Left kidney (tissue), 8 donors: Measurements from ENCODE around the gene MED13. TPM values are rescaled to one million over a fixed set of nuclear protein-coding genes. Genes with fewer than 3 reads are reported as not detected.

ENCODE experiments used
- DNase-seq: peaks from one replicate; pipeline ENCODE4 v3.0.0-alpha.2; 2013
- long read RNA-seq, 8 donors: transcript quantifications; one replicate each; lab custom pipeline, GENCODE V29; 2026
- polyA plus RNA-seq: library from polyadenylated mRNA; unstranded; fragments of 120-200 nt; gene quantifications from one replicate; pipeline ENCODE4 v1.2.1, GENCODE V29; 2013; ENCODE audit not compliant: insufficient read length

MED13 gene
- 56.2 TPM for polyA plus RNA-seq
- long read RNA-seq, donor 1, full-length matches to known transcripts = 3 of 3 reads
- long read RNA-seq, donor 1, partial matches to known transcripts = 0 of 3 reads
- long read RNA-seq, donor 1, other reads (novel, unspliced or antisense) = 0 of 3 reads
- long read RNA-seq, donor 2 = 0 reads
- long read RNA-seq, donor 3 = 0 reads
- long read RNA-seq, donor 4 = 0 reads
- long read RNA-seq, donor 5, partial matches to known transcripts = 0 of 1 reads
- long read RNA-seq, donor 5, other reads (novel, unspliced or antisense) = 0 of 1 reads
- long read RNA-seq, donor 6 = 0 reads
- long read RNA-seq, donor 7 = 0 reads
- long read RNA-seq, donor 8, full-length matches to known transcripts = 1 of 1 reads
- long read RNA-seq, donor 8, partial matches to known transcripts = 0 of 1 reads
- long read RNA-seq, donor 8, other reads (novel, unspliced or antisense) = 0 of 1 reads

- peak; percentile 40 for DNase-seq
These were observed at the start of gene MED13 for GRCh38 chr17:62064791-62065563. TSS of gene MED13 (minus strand) at chr17:62065278. CDS start at chr17:62065205, 73 bp downstream.

GRCh38 chr17:62112229-62112628 is 47.2 kb upstream of the MED13 start:
- no peak for DNase-seq

- no peak for DNase-seq
These were observed 46.6 kb upstream of the MED13 start for GRCh38 chr17:62111562-62112171.

- DNase-seq = no peak
These were observed 45.9 kb upstream of the MED13 start for GRCh38 chr17:62110923-62111484.

- DNase-seq = no peak
These were observed 44.8 kb upstream of the MED13 start for GRCh38 chr17:62109924-62110323.

GRCh38 chr17:62109378-62109902 is 44.4 kb upstream of the MED13 start:
- peak; percentile 20 for DNase-seq

GRCh38 chr17:62105861-62106260 is 40.8 kb upstream of the MED13 start:
- no peak for DNase-seq

GRCh38 chr17:62105357-62105756 is 40.3 kb upstream of the MED13 start:
- DNase-seq = no peak

- no peak for DNase-seq
These were observed 36.4 kb upstream of the MED13 start for GRCh38 chr17:62101515-62101914.

GRCh38 chr17:62101090-62101489 is 36.0 kb upstream of the MED13 start:
- no peak for DNase-seq

GRCh38 chr17:62100055-62100454 is 35.0 kb upstream of the MED13 start:
- DNase-seq = no peak

GRCh38 chr17:62099532-62099931 is 34.5 kb upstream of the MED13 start:
- DNase-seq = no peak

- DNase-seq = no peak
These were observed 33.6 kb upstream of the MED13 start for GRCh38 chr17:62098623-62099231.

- no peak for DNase-seq
These were observed 31.3 kb upstream of the MED13 start for GRCh38 chr17:62096401-62096670.

- no peak for DNase-seq
These were observed 29.1 kb upstream of the MED13 start for GRCh38 chr17:62094175-62094574.

GRCh38 chr17:62093188-62094155 is 28.4 kb upstream of the MED13 start:
- DNase-seq = no peak

GRCh38 chr17:62092784-62093183 is 27.7 kb upstream of the MED13 start:
- DNase-seq = no peak

GRCh38 chr17:62091804-62092203 is 26.7 kb upstream of the MED13 start:
- no peak for DNase-seq

- DNase-seq = no peak
These were observed 25.8 kb upstream of the MED13 start for GRCh38 chr17:62090868-62091267.

GRCh38 chr17:62090021-62090824 is 25.1 kb upstream of the MED13 start:
- DNase-seq = no peak
